DOHH2 (cell line): Measurements from ENCODE around the gene ACSS3.

ENCODE experiments used
- H3F3A ChIP-seq: fragments of 200-600 bp; sonication (generic), shearing (Covaris generic); 2 replicates; pipeline ENCODE4 v1.6.0; 2016; ENCODE audit warnings: antibody characterized with exemption, mild to moderate bottlenecking; ENCODE audit not compliant: control insufficient read depth, insufficient read depth
- H3K27ac ChIP-seq: fragments of 200-600 bp; sonication (generic); 2 replicates; pipeline ENCODE4 v1.5.1; 2014; ENCODE audit warnings: low read depth, mild to moderate bottlenecking, low read length, moderate library complexity
- H3K27me3 ChIP-seq: fragments of 200-600 bp; sonication (generic); 2 replicates; pipeline ENCODE4 v1.6.1; 2014; ENCODE audit warnings: mild to moderate bottlenecking, low read length, mixed read lengths; ENCODE audit not compliant: control insufficient read depth
- H3K36me3 ChIP-seq: fragments of 200-600 bp; sonication (generic); 2 replicates; pipeline ENCODE4 v1.6.1; 2014; ENCODE audit warnings: mild to moderate bottlenecking, low read length, moderate library complexity, mixed read lengths; ENCODE audit not compliant: control insufficient read depth
- H3K4me1 ChIP-seq: fragments of 200-600 bp; sonication (generic); 2 replicates; pipeline ENCODE4 v1.6.1; 2014; ENCODE audit warnings: mild to moderate bottlenecking, low read length, mixed read lengths; ENCODE audit not compliant: control insufficient read depth
- H3K4me2 ChIP-seq: fragments of 200-600 bp; sonication (generic); 2 replicates; pipeline ENCODE4 v1.6.0; 2014; ENCODE audit warnings: mild to moderate bottlenecking, low read length, moderate library complexity
- H3K4me3 ChIP-seq: fragments of 200-600 bp; sonication (generic); 2 replicates; pipeline ENCODE4 v1.5.1; 2014; ENCODE audit warnings: mild to moderate bottlenecking, low read length, mixed read lengths
- H3K79me2 ChIP-seq: fragments of 200-600 bp; sonication (generic); 2 replicates; pipeline ENCODE4 v1.6.1; 2014; ENCODE audit warnings: mild to moderate bottlenecking, low read length, mixed read lengths; ENCODE audit not compliant: control insufficient read depth
- H3K9me2 ChIP-seq: fragments of 200-600 bp; sonication (generic); replicated peaks from 2 replicates; pipeline ENCODE4 v1.6.1; 2014; ENCODE audit warnings: mild to moderate bottlenecking, low read length, mixed read lengths; ENCODE audit not compliant: control insufficient read depth
- H3K9me3 ChIP-seq: fragments of 200-600 bp; sonication (generic); 2 replicates; pipeline ENCODE4 v1.6.1; 2014; ENCODE audit warnings: antibody characterized with exemption, low read length, mixed read lengths; ENCODE audit not compliant: control insufficient read depth, insufficient read depth
- H4K20me1 ChIP-seq: fragments of 200-600 bp; sonication (generic); 2 replicates; pipeline ENCODE4 v1.6.0; 2014; ENCODE audit warnings: low read depth, mild to moderate bottlenecking, antibody characterized with exemption, low read length, moderate library complexity; ENCODE audit not compliant: control insufficient read depth, insufficient read depth
- CTCF ChIP-seq: fragments of 200-600 bp; sonication (generic); IDR thresholded peaks from one replicate; pipeline ENCODE4 v1.5.1; 2014; ENCODE audit warnings: antibody characterized with exemption, mild to moderate bottlenecking, low read depth, low read length; ENCODE audit not compliant: poor library complexity, severe bottlenecking
- EZH2phosphoT487 ChIP-seq: fragments of 200-600 bp; sonication (generic); IDR thresholded peaks from 2 replicates; pipeline ENCODE4 v1.6.1; 2017; ENCODE audit warnings: borderline replicate concordance, mild to moderate bottlenecking, antibody characterized with exemption, low read length, moderate library complexity, mixed read lengths

ACSS3 gene

GRCh38 chr12:81263072-81263471, 185.2 kb downstream of the ACSS3 start:
- TF ChIP-seq EZH2phosphoT487 (no peak), CTCF (no peak)

GRCh38 chr12:81270385-81270784, 192.5 kb downstream of the ACSS3 start:
- Histone ChIP-seq H3K4me1 (no peaks in the 10 kb centered on the region), H4K20me1 (no peaks in the 10 kb centered on the region), H3K79me2 (no peaks in the 10 kb centered on the region), H3F3A (no peaks in the 10 kb centered on the region), H3K27me3 (no peaks in the 10 kb centered on the region), H3K36me3 (no peaks in the 10 kb centered on the region), H3K27ac (no peak overlapping the region), H3K9me3 (no peaks in the 10 kb centered on the region), H3K9me2 (no peaks in the 10 kb centered on the region), H3K4me2 (no peak overlapping the region), H3K4me3 (no peak overlapping the region)
- TF ChIP-seq CTCF = no peak
- TF ChIP-seq EZH2phosphoT487 = no peak

More at GRCh38 chr12:81263072-81263471, 185.2 kb downstream of the ACSS3 start:
- no peaks in the 10 kb centered on the region for H3F3A ChIP-seq
- no peaks in the 10 kb centered on the region for H3K36me3 ChIP-seq
- H3K27ac ChIP-seq = no peak overlapping the region
- H3K79me2 ChIP-seq = no peaks in the 10 kb centered on the region
- no peak overlapping the region for H3K4me2 ChIP-seq
- no peaks in the 10 kb centered on the region for H3K9me3 ChIP-seq
- no peaks in the 10 kb centered on the region for H3K4me1 ChIP-seq
- no peak overlapping the region for H3K4me3 ChIP-seq
- H3K9me2 ChIP-seq = no peaks in the 10 kb centered on the region
- H4K20me1 ChIP-seq = no peaks in the 10 kb centered on the region
- peaks cover 3% of the 10 kb centered on the region; the same call in 1 of the 2 replicates for H3K27me3 ChIP-seq

GRCh38 chr12:81274637-81275529, 197.0 kb downstream of the ACSS3 start:
- Histone ChIP-seq H4K20me1 (no peaks in the 10 kb centered on the region), H3K9me2 (no peaks in the 10 kb centered on the region), H3K27me3 (no peaks in the 10 kb centered on the region), H3K4me3 (no peak overlapping the region), H3K4me1 (no peaks in the 10 kb centered on the region), H3K36me3 (no peaks in the 10 kb centered on the region), H3K4me2 (no peak overlapping the region), H3K9me3 (no peaks in the 10 kb centered on the region), H3K79me2 (no peaks in the 10 kb centered on the region), H3K27ac (no peak overlapping the region), H3F3A (no peaks in the 10 kb centered on the region)
- no peak for TF ChIP-seq CTCF
- no peak for TF ChIP-seq EZH2phosphoT487
